GM12872 (cell line): ENCODE results near the gene RTN4RL1.

Experiments
- TF ChIP-seq, protein P1 (sequence below): IDR thresholded peaks from 3 replicates; pipeline ENCODE4 v1.5.1; 2011; ENCODE audit warnings: low read depth, mild to moderate bottlenecking, low read length, moderate library complexity; ENCODE audit not compliant: insufficient read depth

The RTN4RL1 gene

DNA sequence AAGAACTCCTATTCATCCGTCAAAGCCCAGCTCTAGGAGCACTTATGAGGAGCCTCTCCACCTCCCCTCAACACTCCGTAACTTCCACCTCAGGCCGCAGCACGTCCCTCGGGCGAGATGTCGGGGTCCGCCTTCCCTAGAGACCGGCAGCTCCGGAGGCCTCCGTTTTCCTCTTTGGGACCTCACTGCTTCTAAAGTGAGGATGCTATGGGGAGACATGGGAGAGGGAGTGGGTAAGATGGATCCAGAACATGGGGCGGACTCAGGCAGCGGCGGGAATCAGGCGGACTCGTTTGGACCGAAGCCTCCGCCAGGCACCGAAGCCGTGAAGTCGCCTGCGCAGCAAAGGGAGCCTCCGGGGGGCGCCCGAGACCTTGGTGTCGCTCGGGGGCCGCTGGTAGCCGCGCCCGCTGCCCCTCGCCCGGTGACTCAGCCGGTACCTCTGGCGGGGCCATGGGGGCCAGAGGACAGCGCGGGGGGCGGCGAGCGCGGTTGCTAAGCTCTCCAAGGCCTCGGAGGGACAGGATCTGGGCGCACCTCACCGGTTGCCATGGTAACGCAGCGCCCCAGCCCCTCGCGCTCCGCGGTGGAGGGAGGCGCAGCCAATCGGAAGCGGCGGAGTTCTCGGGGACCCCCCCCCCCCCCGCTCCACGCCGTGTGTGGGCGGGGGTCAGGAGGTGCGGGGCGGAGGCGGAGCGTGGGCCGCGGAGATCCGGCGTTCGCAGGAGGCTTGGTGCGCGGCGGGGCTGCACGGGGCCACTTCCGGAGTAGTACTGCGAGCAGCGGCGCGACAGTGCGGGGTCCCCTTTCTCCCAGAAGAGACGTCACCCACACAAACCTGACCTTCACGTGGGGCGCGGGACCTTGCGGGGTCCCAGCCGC is 28.5 kb upstream of the RTN4RL1 start:
- TF ChIP-seq, protein P1, sequence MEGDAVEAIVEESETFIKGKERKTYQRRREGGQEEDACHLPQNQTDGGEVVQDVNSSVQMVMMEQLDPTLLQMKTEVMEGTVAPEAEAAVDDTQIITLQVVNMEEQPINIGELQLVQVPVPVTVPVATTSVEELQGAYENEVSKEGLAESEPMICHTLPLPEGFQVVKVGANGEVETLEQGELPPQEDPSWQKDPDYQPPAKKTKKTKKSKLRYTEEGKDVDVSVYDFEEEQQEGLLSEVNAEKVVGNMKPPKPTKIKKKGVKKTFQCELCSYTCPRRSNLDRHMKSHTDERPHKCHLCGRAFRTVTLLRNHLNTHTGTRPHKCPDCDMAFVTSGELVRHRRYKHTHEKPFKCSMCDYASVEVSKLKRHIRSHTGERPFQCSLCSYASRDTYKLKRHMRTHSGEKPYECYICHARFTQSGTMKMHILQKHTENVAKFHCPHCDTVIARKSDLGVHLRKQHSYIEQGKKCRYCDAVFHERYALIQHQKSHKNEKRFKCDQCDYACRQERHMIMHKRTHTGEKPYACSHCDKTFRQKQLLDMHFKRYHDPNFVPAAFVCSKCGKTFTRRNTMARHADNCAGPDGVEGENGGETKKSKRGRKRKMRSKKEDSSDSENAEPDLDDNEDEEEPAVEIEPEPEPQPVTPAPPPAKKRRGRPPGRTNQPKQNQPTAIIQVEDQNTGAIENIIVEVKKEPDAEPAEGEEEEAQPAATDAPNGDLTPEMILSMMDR: peak; percentile 73

DNA sequence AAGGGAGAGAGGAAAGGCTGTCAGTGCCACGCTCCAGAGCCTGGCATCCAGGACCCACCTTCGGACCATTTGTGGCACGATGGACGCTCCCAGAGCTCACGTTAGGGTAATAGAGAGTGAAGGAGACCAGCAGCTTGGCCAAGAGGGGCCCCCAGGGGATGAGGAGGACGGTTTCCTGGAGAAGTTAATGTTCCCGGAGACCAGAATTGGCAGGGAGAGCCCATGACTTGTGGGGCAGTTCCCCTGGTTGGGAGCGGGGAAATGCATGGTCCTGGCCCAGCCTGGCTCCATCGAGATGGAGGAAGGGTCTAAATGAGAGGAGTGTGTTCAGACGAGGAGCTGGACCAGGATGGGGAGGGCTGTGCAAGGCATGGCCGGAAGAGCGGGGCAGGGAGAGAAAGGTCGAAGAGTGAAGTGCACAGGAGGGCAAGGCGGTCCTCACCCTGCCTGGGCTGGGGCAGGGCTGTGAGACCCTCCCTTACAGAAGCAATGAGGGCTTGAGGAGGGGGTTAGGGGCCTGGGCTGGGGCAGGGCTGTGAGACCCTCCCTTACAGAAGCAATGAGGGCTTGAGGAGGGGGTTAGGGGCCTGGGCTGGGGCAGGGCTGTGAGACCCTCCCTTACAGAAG is 26.9 kb upstream of the RTN4RL1 start:
- TF ChIP-seq, protein P1: no peak

DNA sequence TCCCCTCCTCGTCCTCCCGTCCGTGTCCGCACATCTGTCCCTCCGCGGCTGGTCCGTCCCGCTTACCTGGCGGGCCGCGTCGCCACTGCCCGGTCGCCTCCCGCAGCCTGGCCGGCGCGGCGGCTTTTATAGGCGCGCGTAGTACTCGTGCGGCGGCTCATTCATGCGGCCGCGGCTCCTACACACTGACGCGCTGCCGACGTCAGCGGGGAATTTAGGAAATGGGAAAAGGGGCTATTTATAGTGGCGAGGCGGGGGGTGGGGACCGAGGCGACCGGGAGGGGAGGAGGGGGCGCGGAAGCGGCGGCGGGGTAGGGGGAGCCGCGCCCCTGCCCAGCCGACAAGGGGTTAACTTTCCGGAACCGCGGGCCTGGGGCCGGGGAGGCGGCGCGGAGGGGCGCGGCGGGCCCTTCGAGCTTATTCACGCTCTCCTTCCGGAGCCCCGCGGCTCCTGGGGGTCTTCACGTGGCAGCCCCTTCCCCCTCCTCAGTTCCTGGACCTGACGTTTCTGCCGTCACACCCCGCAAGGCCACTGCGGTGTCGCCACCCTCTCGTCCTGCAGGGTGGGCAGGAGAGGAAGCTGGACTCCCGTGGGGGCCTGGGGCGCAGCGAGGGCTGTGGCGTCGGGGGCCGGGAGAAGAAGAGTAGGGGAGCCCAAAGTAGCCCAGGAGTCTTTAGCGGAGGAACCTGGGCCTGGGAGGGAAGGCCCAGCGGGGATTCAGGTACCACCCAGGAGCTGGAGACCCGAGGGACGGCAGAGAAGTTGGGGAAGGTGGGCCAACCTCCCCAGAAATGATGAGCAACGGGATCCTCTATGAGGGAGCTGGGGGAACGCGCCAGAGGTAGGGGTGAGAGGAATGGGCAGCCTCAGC is 26.2 kb upstream of the RTN4RL1 start:
- TF ChIP-seq, protein P1: no peak

DNA sequence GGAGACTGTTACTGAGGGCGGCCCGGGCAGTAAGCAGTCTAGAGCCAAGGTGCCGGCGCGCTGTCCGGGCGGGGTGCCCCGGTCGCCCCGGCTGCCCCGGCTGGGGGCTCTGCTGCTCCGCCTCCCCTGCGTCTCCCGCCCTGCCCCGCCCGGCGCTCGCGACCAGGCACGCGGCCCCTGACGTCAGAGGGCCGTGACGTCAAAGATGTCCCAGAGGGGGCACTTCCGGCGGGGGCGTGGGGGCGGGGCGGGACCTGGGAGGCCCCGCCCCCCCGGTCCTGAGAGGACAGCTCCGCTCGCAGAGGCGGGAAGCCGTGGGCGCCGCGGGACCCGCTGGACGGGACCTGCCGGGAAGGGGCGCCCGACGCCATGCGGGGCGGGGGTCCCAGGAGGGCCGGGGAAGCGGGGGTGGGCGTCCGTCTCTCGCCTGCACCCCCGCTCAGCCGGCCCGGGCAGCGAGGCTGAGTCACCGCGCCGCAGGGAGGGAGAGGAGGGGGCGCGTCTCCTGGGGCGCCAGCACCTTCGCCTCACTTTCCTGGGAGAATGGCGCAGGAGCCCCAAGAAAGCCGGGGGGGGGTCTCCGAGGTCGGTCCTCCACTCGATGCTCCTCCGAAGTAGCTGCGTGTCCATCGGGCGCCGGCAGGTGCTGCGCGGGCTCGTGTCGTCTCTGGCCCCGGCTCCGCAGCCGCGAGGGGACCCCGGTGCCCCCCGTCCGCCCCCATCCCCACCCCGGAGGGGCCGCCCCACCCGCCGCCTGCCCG is 25.3 kb upstream of the RTN4RL1 start:
- TF ChIP-seq, protein P1: 0 out of 3 replicates have a peak, but pooled peaks have one; percentile 7

DNA sequence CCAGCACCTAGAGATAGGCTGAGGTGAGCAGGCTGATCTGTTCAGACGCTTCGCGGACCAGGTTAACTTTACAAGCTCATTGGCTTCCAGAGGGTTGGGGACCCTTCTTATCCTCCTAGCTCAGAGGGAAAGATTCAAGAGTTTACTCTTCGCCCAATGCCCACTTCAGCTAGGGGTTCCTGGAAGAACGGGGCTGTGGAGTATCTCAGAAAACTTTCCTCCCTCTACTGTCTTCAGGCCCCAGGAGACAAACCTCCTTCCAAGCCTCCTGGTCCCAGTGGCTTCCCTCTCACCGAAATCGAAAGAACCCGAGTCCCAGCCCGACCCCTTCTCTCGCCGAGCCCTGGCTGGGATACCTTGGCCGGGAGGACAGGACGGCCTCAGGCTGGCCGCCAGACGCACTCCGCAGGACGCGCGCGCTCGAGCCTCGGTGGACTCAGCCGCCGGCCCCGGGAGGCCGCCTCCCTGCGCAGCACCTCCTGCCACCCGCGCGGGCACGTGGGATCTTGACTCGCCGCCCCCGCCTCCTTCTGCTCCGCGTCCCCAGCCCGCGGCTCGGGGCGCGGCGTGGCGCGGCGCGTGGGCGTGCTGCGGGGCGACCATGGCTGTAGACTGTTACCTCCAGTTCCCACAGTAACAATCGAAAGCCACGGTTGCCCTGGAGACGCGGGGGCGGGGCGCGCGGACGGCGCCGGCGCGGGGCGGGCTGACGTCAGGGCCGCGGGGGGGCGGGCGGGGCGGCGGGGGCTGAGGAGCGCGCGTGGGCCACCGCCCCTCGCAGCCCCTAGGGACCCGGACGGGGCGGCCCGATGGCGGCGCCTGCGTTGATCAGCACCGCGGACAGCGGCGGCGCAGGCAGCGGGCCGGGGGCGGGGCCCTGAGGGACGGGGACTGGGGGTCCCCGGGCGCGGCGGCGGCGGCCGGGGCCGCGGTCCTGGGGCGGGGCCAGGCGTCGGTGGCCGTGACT is 24.5 kb upstream of the RTN4RL1 start:
- TF ChIP-seq, protein P1: no peak

DNA sequence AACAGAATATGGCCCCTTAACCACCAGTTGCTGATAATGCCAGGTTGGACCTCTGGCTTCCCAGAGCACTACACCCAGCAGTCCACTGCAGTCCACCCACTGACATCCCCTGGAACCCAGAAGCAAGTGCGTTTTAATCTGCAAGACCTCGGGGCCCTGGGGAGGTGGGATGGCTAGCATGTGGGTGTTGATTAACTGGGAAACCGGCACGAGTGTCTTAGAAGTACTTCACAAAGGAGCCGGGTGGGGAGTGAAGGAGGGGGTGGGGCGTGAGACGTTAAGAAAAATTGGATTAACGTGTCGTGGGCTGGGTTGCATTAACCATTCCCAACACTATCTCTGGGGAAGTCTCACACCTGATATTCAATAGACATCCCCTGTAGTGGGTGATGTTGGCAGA is 23.7 kb upstream of the RTN4RL1 start:
- TF ChIP-seq, protein P1: no peak
